ENCODE results near the gene KDM2B.
A peak's percentile ranks its signal among the peaks of the same experiment; 100 is the strongest.
"Not testable (repeated sequence)": the region's sequence is repeated elsewhere in the genome, so short reads cannot be mapped to it uniquely, and the experiment has no call there.

KDM2B gene

DNA sequence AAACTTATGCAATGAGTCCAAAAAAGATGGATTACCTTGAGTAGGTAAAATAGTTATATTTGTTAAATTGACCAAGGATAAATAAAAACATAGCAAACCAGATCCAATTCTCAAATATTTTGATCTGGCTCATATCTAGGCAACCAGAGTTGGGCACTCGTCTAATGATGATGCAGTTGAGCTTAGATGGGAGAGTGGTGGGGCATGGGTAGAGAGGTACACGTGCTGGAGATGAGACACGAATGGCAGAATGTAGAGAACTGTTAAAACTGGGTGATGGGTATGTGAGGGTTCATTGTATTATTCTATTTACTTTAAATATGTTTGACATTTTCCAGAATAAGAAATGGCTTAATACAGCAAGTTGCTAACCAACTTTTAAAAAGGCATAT lies 188.5 kb downstream of the KDM2B start:
- TF ChIP-seq, protein P1, sequence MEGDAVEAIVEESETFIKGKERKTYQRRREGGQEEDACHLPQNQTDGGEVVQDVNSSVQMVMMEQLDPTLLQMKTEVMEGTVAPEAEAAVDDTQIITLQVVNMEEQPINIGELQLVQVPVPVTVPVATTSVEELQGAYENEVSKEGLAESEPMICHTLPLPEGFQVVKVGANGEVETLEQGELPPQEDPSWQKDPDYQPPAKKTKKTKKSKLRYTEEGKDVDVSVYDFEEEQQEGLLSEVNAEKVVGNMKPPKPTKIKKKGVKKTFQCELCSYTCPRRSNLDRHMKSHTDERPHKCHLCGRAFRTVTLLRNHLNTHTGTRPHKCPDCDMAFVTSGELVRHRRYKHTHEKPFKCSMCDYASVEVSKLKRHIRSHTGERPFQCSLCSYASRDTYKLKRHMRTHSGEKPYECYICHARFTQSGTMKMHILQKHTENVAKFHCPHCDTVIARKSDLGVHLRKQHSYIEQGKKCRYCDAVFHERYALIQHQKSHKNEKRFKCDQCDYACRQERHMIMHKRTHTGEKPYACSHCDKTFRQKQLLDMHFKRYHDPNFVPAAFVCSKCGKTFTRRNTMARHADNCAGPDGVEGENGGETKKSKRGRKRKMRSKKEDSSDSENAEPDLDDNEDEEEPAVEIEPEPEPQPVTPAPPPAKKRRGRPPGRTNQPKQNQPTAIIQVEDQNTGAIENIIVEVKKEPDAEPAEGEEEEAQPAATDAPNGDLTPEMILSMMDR (IDR thresholded peaks at IDR 0.05; ENCODE audit: control extremely low read depth, extremely low read depth, low read depth, missing control alignments): no peak
- no peak for DNase-seq (ENCODE audit: extremely low spot score)
- ChIA-PET CTCF (interaction anchor here (1.3 to 1.7 kb wide), 4 partner anchors 8 to 57 kb away, joined by 3 to 5 read pairs (median 4); partner anchors contain the start of gene RNF34), POLR2A (interaction anchor here (0.7 kb wide), 1 partner anchor 8 kb away, joined by 4 read pairs; the partner anchor contains the start of gene RNF34)

DNA sequence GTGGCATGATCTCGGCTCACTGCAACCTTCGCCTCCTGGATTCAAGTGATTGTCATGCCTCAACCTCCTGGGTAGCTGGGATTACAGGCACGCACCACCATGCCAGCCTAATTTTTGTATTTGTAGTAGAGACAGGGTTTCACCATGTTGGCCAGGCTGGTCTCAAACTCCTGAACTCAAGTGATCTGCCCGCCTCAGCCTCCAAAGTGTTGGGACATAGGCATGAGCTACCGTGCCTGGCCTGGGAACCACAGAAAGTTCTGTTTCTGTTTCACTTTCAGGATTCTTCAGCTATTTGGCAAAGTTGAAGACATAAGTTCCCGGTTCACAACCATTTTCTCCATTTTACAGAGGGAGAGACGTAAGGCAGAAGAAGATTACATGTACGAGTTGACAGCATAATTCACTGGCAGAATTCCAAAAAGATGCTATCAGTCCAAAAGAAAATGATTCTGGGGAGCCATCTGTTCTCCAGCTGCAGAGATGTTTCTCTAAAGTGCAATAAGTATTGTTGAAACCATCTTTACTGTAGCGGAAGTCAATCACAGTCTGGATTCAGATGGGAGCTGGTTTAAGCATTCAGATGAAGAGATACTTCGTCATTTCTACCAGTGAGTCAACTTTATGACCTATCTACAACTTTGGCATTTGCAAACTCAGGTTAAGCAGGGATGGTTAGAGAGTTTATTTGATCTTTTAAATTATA lies 189.1 kb downstream of the KDM2B start:
- CTCF ChIA-PET: interaction anchor here (1.2 to 1.7 kb wide), 5 partner anchors 8 to 56 kb away, joined by 3 to 5 read pairs (median 3); partner anchors contain the start of gene RNF34
- TF ChIP-seq, protein P1 (IDR thresholded peaks at IDR 0.05; ENCODE audit: control extremely low read depth, extremely low read depth, low read depth, missing control alignments): no peak
- peak; percentile 60 for DNase-seq (ENCODE audit: extremely low spot score)
- POLR2A ChIA-PET: interaction anchor here (0.7 kb wide), 1 partner anchor 9 kb away, joined by 4 read pairs; the partner anchor contains the start of gene RNF34

DNA sequence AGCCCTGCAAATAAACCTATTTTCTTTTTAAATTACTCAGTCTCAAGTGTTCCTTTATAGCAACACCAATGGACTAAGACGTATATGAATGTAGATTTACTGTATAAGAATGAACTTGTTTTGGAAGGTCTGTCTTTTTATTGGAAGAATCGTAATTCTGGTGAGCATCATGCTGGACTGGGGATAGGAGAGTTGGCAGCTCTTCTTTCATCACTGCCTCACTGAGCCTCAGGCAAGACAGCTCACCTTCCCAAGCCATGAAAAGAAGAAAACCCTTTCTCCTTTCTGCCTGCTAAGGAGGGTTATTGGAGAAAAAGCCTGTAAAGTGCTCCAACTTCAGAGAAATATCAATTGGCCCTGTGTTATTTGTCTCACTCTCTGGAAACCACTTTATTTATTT lies 190.0 kb downstream of the KDM2B start:
- no peak for DNase-seq (ENCODE audit: extremely low spot score)
- TF ChIP-seq, protein P1 (IDR thresholded peaks at IDR 0.05; ENCODE audit: control extremely low read depth, extremely low read depth, low read depth, missing control alignments): no peak
- POLR2A ChIA-PET: no interaction called here
- CTCF ChIA-PET: interaction anchor here (1.2 kb wide), 1 partner anchor 33 kb away, joined by 3 read pairs; no protein-coding TSS in a partner anchor

DNA sequence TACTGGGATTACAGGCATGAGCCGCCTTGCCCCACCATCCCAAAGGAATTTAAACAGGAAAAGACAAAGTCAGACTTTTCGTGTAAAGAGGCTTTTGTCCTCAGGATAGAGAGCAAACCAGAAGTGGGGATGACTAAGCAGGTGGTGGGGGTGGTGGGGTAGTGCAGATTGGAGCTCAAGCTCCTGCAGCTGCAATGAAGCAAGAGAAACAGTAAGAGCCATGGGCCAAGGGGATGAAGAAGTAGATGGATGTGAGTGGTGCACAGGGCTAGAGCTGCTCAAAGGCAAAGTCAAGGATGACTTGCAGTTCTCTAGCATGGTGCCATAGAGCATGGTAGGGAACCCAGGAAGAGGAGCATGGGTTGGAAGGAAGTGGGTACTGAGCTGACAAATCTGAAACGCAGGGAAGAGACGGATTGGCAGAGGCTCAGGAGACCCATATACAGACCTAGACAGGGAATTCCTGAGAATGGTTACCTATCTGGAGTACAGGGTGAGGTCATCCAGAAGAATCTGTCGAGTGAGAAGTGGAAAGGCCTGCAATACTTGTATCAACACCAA lies 192.3 kb downstream of the KDM2B start:
- TF ChIP-seq, protein P1 (IDR thresholded peaks at IDR 0.05; ENCODE audit: control extremely low read depth, extremely low read depth, low read depth, missing control alignments): no peak
- POLR2A ChIA-PET: no interaction called here
- DNase-seq (ENCODE audit: extremely low spot score): no peak
- CTCF ChIA-PET: no interaction called here

DNA sequence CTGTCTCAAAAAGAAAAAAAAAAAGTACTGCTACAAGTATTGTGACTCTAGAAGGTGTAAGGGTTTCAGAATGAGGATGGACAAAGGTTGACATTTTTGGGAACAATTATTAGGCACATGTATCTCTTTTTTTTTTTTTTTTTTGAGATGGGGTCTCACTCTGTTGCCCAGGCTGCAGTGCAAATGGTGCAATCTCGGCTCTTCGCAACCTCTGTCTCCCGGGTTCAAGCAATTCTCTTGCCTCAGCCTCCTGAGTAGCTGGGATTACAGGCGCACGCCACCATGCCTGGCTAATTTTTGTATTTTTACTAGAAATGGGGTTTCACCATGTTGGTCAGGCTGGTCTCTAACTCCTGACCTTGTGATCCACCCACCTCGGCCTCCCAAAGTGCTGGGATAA lies 195.9 kb downstream of the KDM2B start:
- POLR2A ChIA-PET; DNase-seq (ENCODE audit: extremely low spot score): not testable (repeated sequence)
- CTCF ChIA-PET: interaction anchor here (0.7 to 1.2 kb wide), 3 partner anchors 15 to 136 kb away, joined by 3 to 5 read pairs (median 3); no protein-coding TSS in a partner anchor

DNA sequence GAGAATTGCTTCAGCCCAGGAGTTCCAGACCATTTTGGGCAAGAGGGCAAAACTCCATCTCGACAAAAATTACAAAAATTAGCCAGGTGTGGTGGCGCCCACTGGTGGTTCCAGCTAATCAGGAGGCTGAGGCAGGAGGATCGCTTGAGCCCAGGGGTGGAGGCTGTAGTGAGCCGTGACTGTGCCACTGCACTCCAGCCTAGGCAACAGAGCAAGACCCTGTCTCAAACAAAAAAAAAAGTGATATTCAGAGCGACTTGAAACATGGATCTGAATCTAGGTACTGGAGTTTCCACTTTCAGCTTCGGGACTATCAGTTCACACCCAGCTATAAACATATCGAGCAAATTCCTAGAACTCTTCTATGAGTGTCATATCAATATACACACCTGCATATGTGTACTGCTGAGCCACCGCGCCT lies 197.2 kb downstream of the KDM2B start:
- CTCF ChIA-PET: interaction anchor here (0.9 to 1.0 kb wide), 3 partner anchors 24 to 50 kb away, joined by 3 to 4 read pairs (median 3); no protein-coding TSS in a partner anchor
- TF ChIP-seq, protein P1 (IDR thresholded peaks at IDR 0.05; ENCODE audit: control extremely low read depth, extremely low read depth, low read depth, missing control alignments): no peak
- no peak for DNase-seq (ENCODE audit: extremely low spot score)
- POLR2A ChIA-PET: no interaction called here

DNA sequence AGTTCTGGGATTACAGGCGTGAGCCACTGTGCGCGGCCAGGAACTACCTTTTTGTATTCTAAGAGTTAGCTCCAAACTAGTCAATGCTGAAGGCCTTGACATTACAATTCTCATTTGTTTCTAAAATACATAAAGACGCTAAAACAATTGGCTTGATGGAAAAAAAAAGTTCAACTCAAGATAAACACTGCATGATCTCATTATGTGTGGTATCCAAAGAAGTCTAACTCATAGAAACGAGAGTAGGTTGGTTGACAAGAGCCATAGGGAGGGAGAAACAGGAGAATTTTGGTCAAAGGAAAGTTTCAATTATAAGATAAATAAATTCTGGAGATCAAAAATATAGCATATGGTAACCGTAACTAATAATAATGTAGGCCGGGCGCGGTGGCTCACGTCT lies 200.9 kb downstream of the KDM2B start:
- no peak for DNase-seq (ENCODE audit: extremely low spot score)
- ChIA-PET POLR2A (no interaction called here), CTCF (no interaction called here)
- TF ChIP-seq, protein P1 (IDR thresholded peaks at IDR 0.05; ENCODE audit: control extremely low read depth, extremely low read depth, low read depth, missing control alignments): no peak

Measured in GM10248 (cell line).